HG03064 (cell line): ENCODE data around the gene ASB1.

Experiments
- ATAC-seq: cut with Tn5 transposase; IDR thresholded peaks from one replicate; pipeline ENCODE4 v1.9.1; 2021; ENCODE audit warnings: low read depth; ENCODE audit not compliant: unreplicated experiment

Gene ASB1

GRCh38 chr2:238422285-238422684, 4.4 kb upstream of the ASB1 start:
- no peak for ATAC-seq

DNA sequence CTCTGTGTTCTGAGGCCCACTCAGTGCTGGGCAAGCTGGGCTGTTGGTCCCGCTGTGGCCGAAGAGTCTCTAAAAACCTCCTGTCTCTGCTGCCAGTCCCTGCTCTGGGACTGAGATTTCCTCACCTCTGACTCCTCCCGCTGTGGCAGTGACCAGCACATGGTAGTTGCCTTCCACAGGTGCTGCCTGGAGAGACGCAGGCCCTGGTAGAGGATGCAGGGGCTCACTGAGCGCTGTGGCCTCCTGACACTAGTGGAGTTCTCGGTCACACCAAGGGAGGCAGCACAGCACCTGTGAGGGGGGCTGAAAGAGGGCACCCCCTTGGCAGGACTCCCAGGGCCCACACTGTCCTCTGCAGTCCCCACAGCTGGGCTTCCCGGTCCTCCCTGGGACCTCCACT, 3.8 kb upstream of the ASB1 start:
- ATAC-seq: no peak

DNA sequence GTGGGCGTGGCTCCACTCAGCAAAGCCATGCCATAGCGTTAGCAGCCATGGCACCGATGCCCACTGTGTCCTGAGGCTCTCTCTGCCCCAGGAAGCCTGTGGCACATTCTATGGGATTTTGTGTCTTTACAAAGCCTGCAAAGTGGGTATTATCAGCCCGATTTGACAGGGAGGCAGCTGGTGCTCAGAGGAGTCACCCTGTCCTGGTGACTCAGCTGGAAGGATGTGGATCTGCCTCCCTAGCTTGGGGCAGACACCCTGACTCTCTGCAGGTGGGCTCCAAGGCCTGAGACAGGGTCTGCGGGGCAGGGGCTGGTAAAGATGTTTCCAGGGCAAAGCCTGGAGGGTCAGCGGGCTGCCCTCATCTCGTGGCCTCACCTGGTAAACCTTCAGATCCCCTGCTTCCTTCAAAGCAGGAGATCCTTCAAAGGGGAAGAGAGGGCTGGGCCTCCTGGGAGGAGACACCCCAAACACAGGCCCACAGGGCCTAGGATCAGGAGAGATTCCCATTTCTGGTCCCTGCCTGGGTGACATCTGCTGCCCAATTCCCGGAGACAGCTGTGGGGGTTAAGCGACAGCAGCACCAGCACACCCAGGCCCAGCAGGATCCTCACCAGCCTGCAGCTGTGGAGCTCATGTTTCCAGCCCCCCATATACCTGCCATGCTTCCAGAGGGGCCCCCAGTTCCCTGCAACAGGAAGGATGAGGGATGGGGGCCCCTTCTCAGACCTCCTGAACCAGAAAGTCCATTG, 3.0 kb upstream of the ASB1 start:
- ATAC-seq: no peak

DNA sequence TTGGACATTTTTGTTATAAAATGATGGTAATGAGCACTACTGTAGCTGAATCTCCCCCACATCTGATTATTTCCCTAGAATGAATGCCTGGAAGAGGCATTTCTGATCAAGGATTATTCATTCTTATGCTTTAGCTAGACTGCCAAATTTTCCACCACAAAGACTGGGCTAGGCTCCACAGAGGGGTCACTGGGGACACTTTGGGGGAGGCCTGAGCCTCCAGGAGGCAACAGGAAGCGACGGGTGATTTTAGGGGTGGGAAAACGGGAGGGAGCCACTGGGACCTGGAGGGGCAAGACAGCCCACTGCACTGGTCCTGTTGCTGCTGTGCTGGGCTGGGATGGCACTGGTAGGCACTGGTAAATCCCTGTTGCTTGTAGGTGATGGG, 2.4 kb upstream of the ASB1 start:
- ATAC-seq: no peak

DNA sequence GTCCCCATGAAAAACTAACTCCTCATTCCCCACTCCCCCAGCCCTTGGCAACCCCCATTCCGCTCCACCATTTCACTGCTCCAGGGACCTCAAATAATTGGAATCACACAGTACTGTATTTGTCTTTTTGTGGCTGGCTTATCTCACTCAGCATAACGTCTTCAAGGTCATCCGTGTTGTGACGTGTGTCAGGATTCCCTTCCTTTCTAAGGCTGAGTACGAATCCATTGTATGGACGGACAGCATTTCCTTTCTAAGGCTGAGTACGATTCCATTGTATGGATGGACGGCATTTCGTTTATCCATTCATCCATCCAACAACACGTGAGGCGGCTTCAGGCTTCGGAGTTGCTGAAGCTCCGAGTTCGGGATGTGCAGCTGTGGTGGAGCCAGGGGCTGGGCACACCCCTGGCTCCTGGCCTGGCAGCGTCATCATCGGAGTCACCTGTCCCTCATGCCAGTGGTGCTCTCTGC, 1.2 kb upstream of the ASB1 start:
- no peak for ATAC-seq

DNA sequence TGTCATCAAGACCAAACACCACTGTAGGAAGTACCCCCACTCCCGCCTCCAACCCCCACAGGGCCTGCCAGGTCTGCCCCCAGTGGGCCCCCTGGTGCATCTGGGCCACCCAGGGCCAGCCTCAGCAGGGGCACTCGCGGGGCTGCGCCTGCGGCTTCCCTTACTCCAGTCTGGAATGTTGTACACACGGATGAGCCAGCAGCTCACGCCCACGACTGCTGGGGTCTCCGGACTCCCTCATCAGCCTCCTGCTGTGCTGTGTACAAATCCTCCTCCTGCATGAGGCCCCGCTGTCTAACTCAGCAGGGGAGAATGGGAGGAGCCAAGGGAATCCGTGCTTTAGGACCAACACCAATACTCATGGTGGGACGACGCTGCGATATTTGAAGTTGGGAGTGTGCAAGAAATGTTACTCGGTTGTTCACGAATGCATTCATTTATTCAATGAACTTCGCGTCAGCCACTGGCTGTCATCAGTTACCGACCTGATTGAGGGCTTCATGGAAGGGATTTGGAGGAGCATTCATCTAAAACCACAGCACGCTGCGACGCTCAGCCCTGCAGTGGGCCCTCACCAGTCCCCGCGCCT, 654 bp upstream of the ASB1 start:
- peak; percentile 16 for ATAC-seq

DNA sequence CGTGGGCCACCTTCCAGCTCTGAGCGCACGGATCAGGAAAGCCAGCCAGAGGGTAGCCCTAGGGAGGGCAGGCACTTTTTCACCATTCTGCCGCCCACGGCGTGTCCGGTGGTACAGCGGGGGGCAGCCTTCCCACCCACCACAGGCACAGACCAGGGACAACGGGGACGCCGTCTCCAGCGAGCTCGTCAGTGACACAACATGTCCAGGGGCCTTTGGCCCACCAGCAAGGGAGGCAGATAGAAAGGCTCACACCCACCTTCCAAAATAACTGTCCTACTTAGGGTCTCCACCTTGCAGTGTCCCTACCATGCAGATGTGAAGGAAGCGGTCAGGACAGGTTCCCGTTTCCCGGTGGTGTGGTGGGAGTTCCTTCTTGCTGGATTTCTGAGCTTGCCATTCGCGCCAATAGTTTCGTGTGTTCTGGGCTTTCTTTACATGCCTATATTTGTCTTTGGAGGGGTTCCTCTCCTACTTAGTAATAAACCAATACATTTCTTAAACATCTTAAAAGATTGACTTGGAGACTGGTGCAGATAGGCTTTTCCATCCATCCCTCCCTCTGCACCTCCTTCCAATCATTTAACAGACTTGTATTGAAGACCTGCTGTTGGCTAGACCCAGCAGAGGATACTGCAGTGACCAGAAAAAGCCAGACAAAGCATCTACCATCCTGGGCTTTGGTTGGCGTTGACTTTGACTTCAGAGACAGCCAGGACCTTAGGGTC, 872 bp downstream of the ASB1 start:
- peak; percentile 6 for ATAC-seq

DNA sequence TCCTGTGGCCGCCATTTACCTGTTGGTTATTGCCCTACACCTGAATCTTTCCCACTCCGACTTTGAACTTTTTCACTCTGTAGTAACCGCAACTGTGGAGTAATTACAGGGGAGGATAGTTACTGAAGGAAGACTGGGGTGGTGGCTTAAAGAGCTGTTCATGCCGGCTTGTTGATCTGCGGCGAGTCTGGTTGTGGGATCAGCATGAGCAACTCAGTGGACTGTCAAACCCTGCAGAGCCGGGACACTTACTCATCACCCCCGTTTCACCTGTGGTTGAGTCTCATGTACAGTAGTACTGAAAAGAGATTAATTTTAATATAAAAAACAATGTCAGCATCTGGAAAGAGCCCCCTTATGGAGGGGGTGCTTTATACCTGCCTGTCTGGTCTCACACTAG, 2.1 kb downstream of the ASB1 start:
- ATAC-seq: no peak

- no peak for ATAC-seq
These were observed 4.1 kb downstream of the ASB1 start for GRCh38 chr2:238430781-238431180.

- ATAC-seq: no peak
These were observed 4.7 kb downstream of the ASB1 start for GRCh38 chr2:238431456-238431855.

DNA sequence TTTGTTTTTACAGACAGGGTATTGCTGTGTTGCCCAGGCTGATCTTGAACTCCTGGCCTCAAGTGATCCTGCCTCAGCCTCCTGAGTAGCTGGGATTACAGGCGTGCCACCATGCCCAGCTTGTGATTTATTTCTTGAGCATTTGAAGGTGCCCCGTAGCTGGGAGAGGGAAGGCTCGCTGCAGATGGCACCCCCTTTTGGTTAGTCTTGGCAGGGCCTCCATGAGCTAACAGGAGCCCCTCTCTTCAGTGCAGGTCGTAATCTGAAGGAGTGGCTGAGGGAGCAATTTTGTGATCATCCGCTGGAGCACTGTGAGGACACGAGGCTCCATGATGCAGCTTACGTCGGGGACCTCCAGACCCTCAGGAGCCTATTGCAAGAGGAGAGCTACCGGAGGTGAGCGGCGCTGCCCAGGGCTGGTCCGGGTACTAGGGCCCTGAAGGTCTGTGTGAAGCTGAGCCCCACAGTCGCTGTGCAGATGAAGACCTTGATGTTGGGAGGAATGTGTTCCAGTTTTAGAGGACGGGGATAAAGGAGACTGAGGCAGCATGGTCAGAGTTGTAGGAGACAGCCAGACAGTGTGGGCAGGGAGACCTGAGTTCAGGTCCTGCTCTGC, 6.7 kb downstream of the ASB1 start:
- no peak for ATAC-seq

DNA sequence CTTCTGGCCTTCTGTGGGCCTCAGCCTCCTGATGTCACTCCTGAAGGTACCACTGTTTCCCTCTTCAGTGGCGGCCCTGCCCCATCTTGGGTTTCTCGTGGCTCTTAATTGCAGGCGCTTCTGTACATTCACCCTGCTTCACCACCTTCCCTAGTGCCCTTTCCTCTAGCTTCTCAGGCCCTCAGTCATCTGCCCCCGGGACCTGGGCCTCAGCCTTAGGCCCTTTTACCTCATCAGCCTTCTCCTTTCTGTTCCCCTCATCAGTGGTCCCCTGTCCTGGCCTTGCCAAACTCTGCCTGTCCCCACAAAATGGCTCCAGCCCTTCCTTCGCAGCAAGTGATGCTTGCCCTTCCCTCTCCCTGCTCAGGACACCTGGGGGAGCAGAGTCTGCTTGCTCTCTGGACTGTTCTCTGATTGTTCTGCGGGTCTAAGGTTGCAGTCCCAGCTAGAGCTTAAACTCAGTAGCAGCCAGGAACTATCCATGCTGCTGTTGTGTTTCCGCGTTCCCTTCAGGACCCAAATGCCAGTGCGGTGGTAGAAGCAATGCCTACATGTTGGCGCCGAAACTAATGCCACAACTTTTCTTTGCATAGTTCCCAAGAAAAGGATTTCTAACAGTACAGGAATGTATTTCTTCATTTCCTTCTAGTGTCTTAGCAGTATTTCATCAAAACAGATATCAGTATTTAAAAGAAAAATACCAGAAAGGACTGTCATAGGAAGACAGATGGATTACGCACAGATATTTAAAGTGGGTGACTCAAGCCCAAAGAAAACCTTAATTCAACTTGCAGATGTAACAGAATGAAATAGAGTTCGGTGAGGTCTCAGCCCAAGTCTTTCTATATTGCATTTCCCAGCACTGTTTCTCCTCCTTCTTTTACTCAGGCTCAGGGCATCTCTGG, 7.5 kb downstream of the ASB1 start:
- no peak for ATAC-seq

DNA sequence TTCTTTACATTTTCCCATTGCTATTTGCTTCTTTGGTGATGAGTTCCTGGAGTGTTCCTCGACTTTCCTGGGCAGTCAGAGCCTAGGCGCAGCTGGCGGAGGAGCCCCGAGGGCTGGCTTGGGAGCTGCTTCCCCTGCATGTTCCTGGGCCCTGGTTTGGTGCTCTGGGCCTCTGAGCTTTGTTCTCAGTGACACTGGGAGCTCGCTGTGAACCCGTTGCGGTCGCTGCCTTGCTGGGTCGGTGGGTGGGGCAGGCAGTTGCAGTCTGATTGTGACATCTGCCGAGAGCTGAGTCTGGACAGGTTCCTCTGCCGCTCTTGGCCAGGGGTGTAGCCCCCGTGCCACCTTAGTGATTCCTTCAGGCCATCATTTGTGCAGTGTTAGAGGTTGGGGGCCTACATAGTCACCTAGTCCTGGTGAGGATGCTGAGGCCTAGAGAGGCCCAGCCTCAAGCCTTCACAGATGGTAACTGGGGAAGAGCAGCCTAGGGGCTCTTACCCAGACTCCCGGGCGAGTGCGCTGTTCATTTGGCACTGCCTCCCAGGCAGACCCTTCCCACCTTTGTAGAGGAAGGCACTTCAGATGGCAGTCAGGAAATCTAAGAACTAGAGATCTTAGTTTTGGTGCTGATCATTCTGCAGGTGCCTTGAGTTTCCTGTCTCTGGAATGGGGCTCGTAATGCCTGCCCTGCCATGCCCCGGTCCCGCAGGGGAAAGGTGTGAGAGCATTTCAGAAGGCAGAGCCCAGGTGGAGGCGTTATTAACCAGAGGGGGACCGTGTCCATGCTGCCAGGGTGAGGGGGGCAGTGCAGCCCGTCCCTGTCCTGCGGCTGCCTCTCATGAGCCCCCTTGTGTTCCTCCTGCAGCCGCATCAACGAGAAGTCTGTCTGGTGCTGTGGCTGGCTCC, 8.4 kb downstream of the ASB1 start:
- ATAC-seq: no peak

DNA sequence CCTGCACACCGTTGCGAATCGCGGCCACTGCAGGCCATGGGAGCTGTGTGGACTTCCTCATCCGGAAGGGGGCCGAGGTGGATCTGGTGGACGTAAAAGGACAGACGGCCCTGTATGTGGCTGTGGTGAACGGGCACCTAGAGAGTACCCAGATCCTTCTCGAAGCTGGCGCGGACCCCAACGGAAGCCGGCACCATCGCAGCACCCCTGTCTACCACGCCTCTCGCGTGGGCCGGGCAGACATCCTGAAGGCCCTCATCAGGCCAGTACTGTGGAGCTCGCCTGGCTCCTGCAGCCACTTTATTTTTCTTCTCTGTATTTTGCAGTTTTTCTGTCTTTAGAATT, 9.0 kb downstream of the ASB1 start:
- ATAC-seq: no peak

- no peak for ATAC-seq
These were observed 12.4 kb downstream of the ASB1 start for GRCh38 chr2:238438856-238439849.

GRCh38 chr2:238439917-238440316, 13.2 kb downstream of the ASB1 start:
- ATAC-seq: no peak

DNA sequence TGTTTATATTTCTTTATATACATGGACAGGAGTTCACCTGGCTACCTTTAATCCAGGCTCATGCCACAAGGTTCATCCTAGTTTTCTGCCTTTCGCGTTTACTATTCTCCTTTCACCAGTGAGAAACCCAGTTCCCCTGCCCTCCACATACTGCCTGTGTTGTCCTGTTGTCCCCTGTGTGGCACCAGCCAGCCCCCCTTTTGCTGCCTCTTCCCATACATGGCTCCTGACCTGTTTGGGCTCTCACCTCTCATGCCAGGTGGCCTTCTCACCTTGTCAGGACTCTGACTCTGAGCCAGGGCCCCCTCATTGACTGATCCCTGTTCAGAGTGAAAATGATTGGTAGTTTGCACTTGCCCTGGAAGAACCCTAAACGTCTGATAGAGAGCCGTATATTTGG, 13.6 kb downstream of the ASB1 start:
- ATAC-seq: no peak

DNA sequence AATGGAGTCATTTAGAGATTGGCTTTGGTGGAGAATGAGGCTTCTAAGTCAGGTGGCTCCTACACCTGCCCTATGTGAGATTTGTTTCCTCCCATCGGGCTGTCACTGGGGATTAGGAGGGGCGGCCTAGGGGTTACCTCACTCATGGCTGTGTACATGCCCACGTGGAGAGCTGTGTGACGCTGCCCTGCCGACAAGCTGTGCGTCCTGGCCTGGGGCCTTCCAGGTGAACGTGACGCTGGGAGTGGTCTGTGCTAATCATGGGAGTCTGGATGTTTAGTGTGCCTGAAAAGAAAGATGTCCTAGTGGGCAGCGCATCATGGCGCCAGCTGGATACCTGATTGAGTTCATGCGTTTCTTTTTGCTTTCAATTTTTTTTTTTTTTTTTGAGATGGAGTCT, 14.0 kb downstream of the ASB1 start:
- ATAC-seq: no peak
